ENCODE measurements around the gene LNX2.

Gene LNX2

GRCh38 chr13:27574661-27575060 lies 45.7 kb downstream of the LNX2 start:
- Histone ChIP-seq H3K4me2 (ENCODE audit: insufficient read depth, low read length) (no peak overlapping the region), H3K4me3 (ENCODE audit: low read depth in 1 of 2, low read length in 2 of 2) (no peak overlapping the region), H4K20me1 (ENCODE audit: insufficient read depth, low read length) (no peaks in the 10 kb centered on the region), H3K4me1 (ENCODE audit: insufficient read depth, low read length) (0 out of 2 replicates have a peak, but pooled peaks cover 5% of the 10 kb centered on the region), H3K9me3 (ENCODE audit: insufficient read depth, low read length, severe bottlenecking) (no peaks in the 10 kb centered on the region), H3K27ac (ENCODE audit: low read length) (no peak overlapping the region), H3K79me2 (ENCODE audit: insufficient read depth, low read length) (0 out of 2 replicates have a peak, but pooled peaks cover 4% of the 10 kb centered on the region), H3K27me3 (ENCODE audit: insufficient read depth, low read length, poor library complexity) (no peaks in the 10 kb centered on the region), H3K9ac (ENCODE audit: low read depth, low read length) (no peak overlapping the region), H2AFZ (ENCODE audit: low read depth, low read length) (no peak overlapping the region), H3K36me3 (ENCODE audit: insufficient read depth, low read length) (peaks cover 13% of the 10 kb centered on the region)
- ATAC-seq (ENCODE audit: insufficient read depth, low read depth) (no peak), DNase-seq (no peak)
- no peak for TF ChIP-seq EZH2 (IDR thresholded peaks at IDR 0.05; ENCODE audit: borderline replicate concordance, low read depth, low read length, severe bottlenecking)
- TF ChIP-seq, protein P1, sequence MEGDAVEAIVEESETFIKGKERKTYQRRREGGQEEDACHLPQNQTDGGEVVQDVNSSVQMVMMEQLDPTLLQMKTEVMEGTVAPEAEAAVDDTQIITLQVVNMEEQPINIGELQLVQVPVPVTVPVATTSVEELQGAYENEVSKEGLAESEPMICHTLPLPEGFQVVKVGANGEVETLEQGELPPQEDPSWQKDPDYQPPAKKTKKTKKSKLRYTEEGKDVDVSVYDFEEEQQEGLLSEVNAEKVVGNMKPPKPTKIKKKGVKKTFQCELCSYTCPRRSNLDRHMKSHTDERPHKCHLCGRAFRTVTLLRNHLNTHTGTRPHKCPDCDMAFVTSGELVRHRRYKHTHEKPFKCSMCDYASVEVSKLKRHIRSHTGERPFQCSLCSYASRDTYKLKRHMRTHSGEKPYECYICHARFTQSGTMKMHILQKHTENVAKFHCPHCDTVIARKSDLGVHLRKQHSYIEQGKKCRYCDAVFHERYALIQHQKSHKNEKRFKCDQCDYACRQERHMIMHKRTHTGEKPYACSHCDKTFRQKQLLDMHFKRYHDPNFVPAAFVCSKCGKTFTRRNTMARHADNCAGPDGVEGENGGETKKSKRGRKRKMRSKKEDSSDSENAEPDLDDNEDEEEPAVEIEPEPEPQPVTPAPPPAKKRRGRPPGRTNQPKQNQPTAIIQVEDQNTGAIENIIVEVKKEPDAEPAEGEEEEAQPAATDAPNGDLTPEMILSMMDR (IDR thresholded peaks at IDR 0.05; ENCODE audit: borderline replicate concordance, extremely low read depth, low read length, poor library complexity, severe bottlenecking), result no peak

GRCh38 chr13:27573265-27573664 lies 47.1 kb downstream of the LNX2 start:
- DNase-seq (no peak), ATAC-seq (ENCODE audit: insufficient read depth, low read depth) (peak; percentile 42; the same call in 2 of the 3 replicates)
- no peak overlapping the region for H3K4me2 ChIP-seq (ENCODE audit: insufficient read depth, low read length)

DNA sequence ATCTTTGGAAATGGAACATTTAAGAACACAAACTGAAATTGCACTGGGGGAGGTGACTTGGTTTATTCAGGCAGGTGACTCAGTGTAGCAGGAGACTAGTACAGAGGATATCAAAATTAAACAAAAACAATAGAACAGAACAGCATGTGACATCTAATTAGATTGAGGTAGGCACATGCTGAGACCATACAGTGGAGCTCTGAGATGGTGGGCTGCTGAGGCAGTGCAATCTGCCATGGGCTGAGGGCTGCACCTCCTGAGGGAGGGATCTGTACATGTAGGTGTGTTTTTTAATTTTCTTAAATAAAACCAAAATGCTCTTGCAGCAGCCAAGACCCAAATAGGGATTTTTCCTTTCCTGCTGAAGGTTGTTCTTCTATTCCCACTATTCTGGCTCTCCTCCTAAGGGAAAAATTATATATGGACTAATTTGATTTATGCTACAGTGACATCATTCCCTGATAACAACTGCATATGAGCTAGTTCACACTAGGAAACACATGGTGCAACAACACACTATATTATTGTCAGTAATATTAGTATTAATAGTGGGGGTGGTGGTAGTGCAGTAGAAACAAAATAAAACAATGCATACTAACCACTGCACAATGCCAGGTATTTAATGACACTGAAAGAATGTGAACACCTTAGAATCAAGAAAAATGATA lies 48.0 kb downstream of the LNX2 start:
- Histone ChIP-seq H4K20me1 (ENCODE audit: insufficient read depth, low read length) (no peaks in the 10 kb centered on the region), H3K9ac (ENCODE audit: low read depth, low read length) (no peak overlapping the region), H3K9me3 (ENCODE audit: insufficient read depth, low read length, severe bottlenecking) (no peaks in the 10 kb centered on the region), H3K79me2 (ENCODE audit: insufficient read depth, low read length) (0 out of 2 replicates have a peak, but pooled peaks cover 4% of the 10 kb centered on the region), H3K4me3 (ENCODE audit: low read depth in 1 of 2, low read length in 2 of 2) (no peak overlapping the region), H3K27ac (ENCODE audit: low read length) (no peak overlapping the region), H2AFZ (ENCODE audit: low read depth, low read length) (no peak overlapping the region), H3K4me1 (ENCODE audit: insufficient read depth, low read length) (0 out of 2 replicates have a peak, but pooled peaks cover 5% of the 10 kb centered on the region), H3K4me2 (ENCODE audit: insufficient read depth, low read length) (no peak overlapping the region), H3K36me3 (ENCODE audit: insufficient read depth, low read length) (peaks cover 25% of the 10 kb centered on the region), H3K27me3 (ENCODE audit: insufficient read depth, low read length, poor library complexity) (no peaks in the 10 kb centered on the region)
- ATAC-seq (ENCODE audit: insufficient read depth, low read depth) (no peak), DNase-seq (no peak)
- TF ChIP-seq, protein P1 (IDR thresholded peaks at IDR 0.05; ENCODE audit: borderline replicate concordance, extremely low read depth, low read length, poor library complexity, severe bottlenecking), result no peak
- TF ChIP-seq EZH2 (IDR thresholded peaks at IDR 0.05; ENCODE audit: borderline replicate concordance, low read depth, low read length, severe bottlenecking), result no peak

More at GRCh38 chr13:27573265-27573664, 47.1 kb downstream of the LNX2 start:
- Histone ChIP-seq H4K20me1 (ENCODE audit: insufficient read depth, low read length) (no peaks in the 10 kb centered on the region), H3K4me1 (ENCODE audit: insufficient read depth, low read length) (0 out of 2 replicates have a peak, but pooled peaks cover 5% of the 10 kb centered on the region), H3K27ac (ENCODE audit: low read length) (no peak overlapping the region), H3K4me3 (ENCODE audit: low read depth in 1 of 2, low read length in 2 of 2) (no peak overlapping the region), H3K79me2 (ENCODE audit: insufficient read depth, low read length) (0 out of 2 replicates have a peak, but pooled peaks cover 4% of the 10 kb centered on the region), H3K9ac (ENCODE audit: low read depth, low read length) (no peak overlapping the region), H3K36me3 (ENCODE audit: insufficient read depth, low read length) (peaks cover 19% of the 10 kb centered on the region), H3K27me3 (ENCODE audit: insufficient read depth, low read length, poor library complexity) (no peaks in the 10 kb centered on the region), H2AFZ (ENCODE audit: low read depth, low read length) (no peak overlapping the region), H3K9me3 (ENCODE audit: insufficient read depth, low read length, severe bottlenecking) (no peaks in the 10 kb centered on the region)
- TF ChIP-seq EZH2 (IDR thresholded peaks at IDR 0.05; ENCODE audit: borderline replicate concordance, low read depth, low read length, severe bottlenecking), result no peak
- TF ChIP-seq, protein P1 (IDR thresholded peaks at IDR 0.05; ENCODE audit: borderline replicate concordance, extremely low read depth, low read length, poor library complexity, severe bottlenecking), result no peak
